Prostate gland (tissue), 2 donors: ENCODE data around the gene SPINK6.

Experiments
- POLR2AphosphoS5 ChIP-seq: sonication (generic); formaldehyde crosslinking; IDR thresholded peaks from one replicate; pipeline ENCODE4 v1.6.1; 2017; ENCODE audit warnings: antibody characterized with exemption
- TF ChIP-seq, protein P1 (sequence below), 4 experiments: fragments of 200-600 bp in 2 of 4; fragments of 450-650 bp in 2 of 4; sonication (generic) in 2 of 4; IDR thresholded peaks; 1 replicate in 3 of 4; 2 replicates in 1 of 4; pipeline ENCODE4 v1.5.1; 2016 to 2019; ENCODE audit warnings: antibody characterized with exemption in 4 of 4, mild to moderate bottlenecking in 2 of 4, moderate library complexity in 2 of 4

DNA sequence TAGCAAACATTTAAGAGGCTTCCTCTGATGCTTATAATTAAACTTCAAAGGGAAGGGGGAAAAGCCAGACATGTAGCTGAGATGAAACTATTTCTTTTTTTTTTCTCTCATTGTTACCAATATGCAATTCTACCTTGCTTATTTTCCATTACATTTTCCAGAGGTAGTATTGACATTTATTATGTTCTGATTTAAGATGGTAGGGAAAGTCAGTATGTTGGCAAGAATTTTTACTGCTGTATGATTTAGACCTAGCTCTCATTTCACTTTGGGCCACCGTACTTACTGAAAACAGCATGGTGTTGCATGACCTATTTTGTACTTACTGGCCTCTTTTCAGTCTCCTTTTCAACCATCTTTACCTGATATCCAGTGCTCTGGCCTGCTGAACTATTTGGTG lies 9.6 kb upstream of the SPINK6 start:
- TF ChIP-seq, protein P1, sequence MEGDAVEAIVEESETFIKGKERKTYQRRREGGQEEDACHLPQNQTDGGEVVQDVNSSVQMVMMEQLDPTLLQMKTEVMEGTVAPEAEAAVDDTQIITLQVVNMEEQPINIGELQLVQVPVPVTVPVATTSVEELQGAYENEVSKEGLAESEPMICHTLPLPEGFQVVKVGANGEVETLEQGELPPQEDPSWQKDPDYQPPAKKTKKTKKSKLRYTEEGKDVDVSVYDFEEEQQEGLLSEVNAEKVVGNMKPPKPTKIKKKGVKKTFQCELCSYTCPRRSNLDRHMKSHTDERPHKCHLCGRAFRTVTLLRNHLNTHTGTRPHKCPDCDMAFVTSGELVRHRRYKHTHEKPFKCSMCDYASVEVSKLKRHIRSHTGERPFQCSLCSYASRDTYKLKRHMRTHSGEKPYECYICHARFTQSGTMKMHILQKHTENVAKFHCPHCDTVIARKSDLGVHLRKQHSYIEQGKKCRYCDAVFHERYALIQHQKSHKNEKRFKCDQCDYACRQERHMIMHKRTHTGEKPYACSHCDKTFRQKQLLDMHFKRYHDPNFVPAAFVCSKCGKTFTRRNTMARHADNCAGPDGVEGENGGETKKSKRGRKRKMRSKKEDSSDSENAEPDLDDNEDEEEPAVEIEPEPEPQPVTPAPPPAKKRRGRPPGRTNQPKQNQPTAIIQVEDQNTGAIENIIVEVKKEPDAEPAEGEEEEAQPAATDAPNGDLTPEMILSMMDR (IDR thresholded peaks at IDR 0.05) = no peak
- TF ChIP-seq POLR2AphosphoS5 = no peak
